Skeletal muscle tissue (tissue), 4 donors: ENCODE data around the gene DSG2. TPM values are rescaled to one million over a fixed set of nuclear protein-coding genes. Genes with fewer than 3 reads are reported as not detected.

Experiments
- H3K27ac ChIP-seq: one replicate; pipeline ENCODE4 v1.7.0; 2013; ENCODE audit warnings: mild to moderate bottlenecking, low read depth, low read length, inconsistent platforms
- H3K27me3 ChIP-seq, 3 donors: one replicate each; pipeline ENCODE4 v1.7.0; 2013; ENCODE audit warnings: low read length in 3 of 3; ENCODE audit not compliant: control insufficient read depth in 3 of 3, insufficient read depth in 3 of 3
- H3K36me3 ChIP-seq, 3 donors: one replicate each; pipeline ENCODE4 v1.7.0; 2013; ENCODE audit warnings: low read length in 3 of 3; ENCODE audit not compliant: control insufficient read depth in 3 of 3, insufficient read depth in 3 of 3
- H3K4me1 ChIP-seq, 3 donors: one replicate each; pipeline ENCODE4 v1.7.0; 2013; ENCODE audit warnings: low read length in 3 of 3, mild to moderate bottlenecking in 3 of 3; ENCODE audit not compliant: control insufficient read depth in 3 of 3, insufficient read depth in 3 of 3
- H3K4me3 ChIP-seq, 3 donors: one replicate each; pipeline ENCODE4 v1.7.0; 2013; ENCODE audit warnings: low read length in 3 of 3
- H3K9ac ChIP-seq, 3 donors: one replicate each; pipeline ENCODE4 v1.7.0; 2013; ENCODE audit warnings: low read length in 3 of 3, mild to moderate bottlenecking in 3 of 3, moderate library complexity in 2 of 3, low read depth in 1 of 3
- H3K9me3 ChIP-seq, 3 donors: one replicate each; pipeline ENCODE4 v1.7.0; 2013; ENCODE audit warnings: low read length in 3 of 3; ENCODE audit not compliant: control insufficient read depth in 3 of 3
- total RNA-seq: library from RNA; depleted of rRNA; stranded (reverse); fragments of >200 nt; gene quantifications from one replicate; pipeline ENCODE4 v1.2.3, GENCODE V29; 2014
- donor health status: Osteomylitis.

DSG2 gene
- total RNA-seq, 1 donor from 2014 or later = 2.6 TPM

- Histone ChIP-seq H3K9me3 (no peaks in the 10 kb centered on the region), H3K4me1 (no peaks in the 10 kb centered on the region), H3K27me3 (no peaks in the 10 kb centered on the region), H3K36me3 (no peaks in the 10 kb centered on the region), H3K27ac (no peak overlapping the region), H3K9ac (no peak overlapping the region), H3K4me3 (no peak overlapping the region)
Observed at GRCh38 chr18:31596081-31596872, 98.3 kb downstream of the DSG2 start.

GRCh38 chr18:31598021-31598805 is 100.2 kb downstream of the DSG2 start:
- Histone ChIP-seq H3K9ac (no peak overlapping the region), H3K27ac (no peak overlapping the region), H3K4me3 (no peak overlapping the region), H3K4me1 (no peaks in the 10 kb centered on the region), H3K36me3 (no peaks in the 10 kb centered on the region), H3K9me3 (no peaks in the 10 kb centered on the region), H3K27me3 (no peaks in the 10 kb centered on the region)

Other genes starting within 250 kb of the DSG2 start
- not detected for gene DSG1, start 180.0 kb upstream of the DSG2 start, total RNA-seq
- gene DSG4, start 121.4 kb upstream of the DSG2 start, total RNA-seq = not detected
- gene DSG3, start 50.4 kb upstream of the DSG2 start, total RNA-seq = not detected
- not detected for gene TTR, start 93.7 kb downstream of the DSG2 start, total RNA-seq
- 3.1 TPM for gene B4GALT6, start 186.4 kb downstream of the DSG2 start, total RNA-seq